ENCODE data around the gene MRPL57. TPM values are rescaled to one million over a fixed set of nuclear protein-coding genes. Genes with fewer than 3 reads are reported as not detected.
A peak's percentile ranks its signal among the peaks of the same experiment; 100 is the strongest.
"Not testable (repeated sequence)": the region's sequence is repeated elsewhere in the genome, so short reads cannot be mapped to it uniquely, and the experiment has no call there.

Gene MRPL57
- total RNA-seq, 1 donor from 2014 or later, result 11.8 TPM

DNA sequence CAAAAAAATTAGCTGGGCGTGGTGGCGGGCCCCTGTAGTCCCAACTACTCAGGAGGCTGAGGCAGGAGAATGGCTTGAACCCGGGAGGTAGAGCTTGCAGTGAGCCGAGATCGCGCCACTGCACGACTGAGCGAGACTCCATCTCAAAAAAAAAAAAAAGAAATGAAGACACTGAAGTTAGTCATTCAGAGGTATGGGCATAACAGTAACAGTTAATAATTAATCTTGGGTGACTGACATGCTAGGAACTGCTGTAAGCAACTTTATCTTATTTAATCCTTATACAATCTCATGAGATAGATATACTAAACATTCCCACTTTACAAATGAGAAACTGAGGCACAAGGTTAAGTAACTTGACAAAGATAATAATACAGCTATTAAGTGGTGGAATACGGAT, 5.0 kb upstream of the MRPL57 start:
- peaks cover 2% of the 10 kb centered on the region for H3K27me3 Mint-ChIP-seq (ENCODE audit: unreplicated experiment)
- H3K4me3 Mint-ChIP-seq (ENCODE audit: unreplicated experiment), result no peak overlapping the region
- no peak overlapping the region for H3K27ac Mint-ChIP-seq (ENCODE audit: unreplicated experiment)
- no peaks in the 10 kb centered on the region for H3K9me3 Mint-ChIP-seq (ENCODE audit: unreplicated experiment)
- no peak for DNase-seq
- peaks cover 2% of the 10 kb centered on the region for H3K4me1 Mint-ChIP-seq (ENCODE audit: low read depth, unreplicated experiment)
- H3K36me3 Mint-ChIP-seq (ENCODE audit: unreplicated experiment), result no peaks in the 10 kb centered on the region
- TF ChIP-seq, protein P1, sequence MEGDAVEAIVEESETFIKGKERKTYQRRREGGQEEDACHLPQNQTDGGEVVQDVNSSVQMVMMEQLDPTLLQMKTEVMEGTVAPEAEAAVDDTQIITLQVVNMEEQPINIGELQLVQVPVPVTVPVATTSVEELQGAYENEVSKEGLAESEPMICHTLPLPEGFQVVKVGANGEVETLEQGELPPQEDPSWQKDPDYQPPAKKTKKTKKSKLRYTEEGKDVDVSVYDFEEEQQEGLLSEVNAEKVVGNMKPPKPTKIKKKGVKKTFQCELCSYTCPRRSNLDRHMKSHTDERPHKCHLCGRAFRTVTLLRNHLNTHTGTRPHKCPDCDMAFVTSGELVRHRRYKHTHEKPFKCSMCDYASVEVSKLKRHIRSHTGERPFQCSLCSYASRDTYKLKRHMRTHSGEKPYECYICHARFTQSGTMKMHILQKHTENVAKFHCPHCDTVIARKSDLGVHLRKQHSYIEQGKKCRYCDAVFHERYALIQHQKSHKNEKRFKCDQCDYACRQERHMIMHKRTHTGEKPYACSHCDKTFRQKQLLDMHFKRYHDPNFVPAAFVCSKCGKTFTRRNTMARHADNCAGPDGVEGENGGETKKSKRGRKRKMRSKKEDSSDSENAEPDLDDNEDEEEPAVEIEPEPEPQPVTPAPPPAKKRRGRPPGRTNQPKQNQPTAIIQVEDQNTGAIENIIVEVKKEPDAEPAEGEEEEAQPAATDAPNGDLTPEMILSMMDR (IDR thresholded peaks at IDR 0.05; ENCODE audit: partially characterized antibody, unreplicated experiment), result no peak

DNA sequence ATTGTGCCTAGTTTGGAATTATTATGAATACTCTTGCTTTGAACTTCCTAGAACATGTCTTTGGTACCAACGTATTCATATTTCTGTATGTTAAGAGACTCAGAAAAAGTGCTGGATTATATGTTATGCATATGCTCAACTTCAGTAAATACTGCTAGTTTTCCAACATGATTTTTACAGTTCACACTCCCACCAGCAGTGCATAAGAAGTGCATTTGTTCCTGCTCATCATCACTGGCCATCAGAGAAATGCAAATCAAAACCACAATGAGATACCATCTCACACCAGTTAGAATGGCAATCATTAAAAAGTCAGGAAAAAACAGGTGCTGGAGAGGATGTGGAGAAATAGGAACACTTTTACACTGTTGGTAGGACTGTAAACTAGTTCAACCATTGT, 2.7 kb upstream of the MRPL57 start:
- not testable (repeated sequence) for DNase-seq; H3K27ac Mint-ChIP-seq (ENCODE audit: unreplicated experiment); H3K4me1 Mint-ChIP-seq (ENCODE audit: low read depth, unreplicated experiment); H3K36me3 Mint-ChIP-seq (ENCODE audit: unreplicated experiment); H3K4me3 Mint-ChIP-seq (ENCODE audit: unreplicated experiment); H3K9me3 Mint-ChIP-seq (ENCODE audit: unreplicated experiment); H3K27me3 Mint-ChIP-seq (ENCODE audit: unreplicated experiment)

DNA sequence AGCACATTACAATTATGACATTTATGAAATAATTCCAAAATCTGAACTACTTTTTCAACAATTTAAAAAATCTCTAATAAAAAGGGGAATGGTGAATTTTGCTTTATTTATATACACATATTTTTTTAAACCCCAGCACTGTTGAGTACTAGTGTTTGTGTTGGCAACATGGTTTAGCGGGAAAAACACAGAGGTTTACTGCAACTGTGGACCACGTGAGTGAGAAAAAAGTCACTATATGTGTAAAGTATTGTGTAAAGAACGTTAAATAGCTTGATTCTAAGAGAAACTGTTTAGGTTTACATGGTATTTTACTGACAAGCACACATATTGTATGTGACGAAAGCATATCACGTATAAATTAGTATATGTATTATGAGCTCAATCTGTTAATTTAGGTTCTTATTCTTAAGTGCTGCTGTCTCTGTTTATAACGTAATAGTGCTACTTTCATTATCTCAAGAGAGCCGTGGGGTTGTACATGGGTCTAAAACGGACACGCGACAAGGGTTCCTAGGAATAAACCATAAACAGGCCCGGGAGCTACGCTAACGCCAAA, 723 bp upstream of the MRPL57 start:
- Mint-ChIP-seq H3K36me3 (ENCODE audit: unreplicated experiment) (no peaks in the 10 kb centered on the region), H3K4me1 (ENCODE audit: low read depth, unreplicated experiment) (peaks cover 2% of the 10 kb centered on the region), H3K4me3 (ENCODE audit: unreplicated experiment) (peak overlapping the region; percentile 96), H3K27me3 (ENCODE audit: unreplicated experiment) (peaks cover 3% of the 10 kb centered on the region), H3K9me3 (ENCODE audit: unreplicated experiment) (no peaks in the 10 kb centered on the region), H3K27ac (ENCODE audit: unreplicated experiment) (no peak overlapping the region)
- TF ChIP-seq, protein P1 (IDR thresholded peaks at IDR 0.05; ENCODE audit: partially characterized antibody, unreplicated experiment), result no peak
- no peak for DNase-seq

DNA sequence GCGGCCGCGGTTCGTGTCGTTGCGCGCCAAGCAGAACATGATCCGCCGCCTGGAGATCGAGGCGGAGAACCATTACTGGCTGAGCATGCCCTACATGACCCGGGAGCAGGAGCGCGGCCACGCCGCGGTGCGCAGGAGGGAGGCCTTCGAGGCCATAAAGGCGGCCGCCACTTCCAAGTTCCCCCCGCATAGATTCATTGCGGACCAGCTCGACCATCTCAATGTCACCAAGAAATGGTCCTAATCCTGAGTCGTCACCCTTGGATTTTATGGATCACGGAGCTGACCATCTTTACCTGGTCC, 475 bp downstream of the MRPL57 start:
- peaks cover 3% of the 10 kb centered on the region for H3K27me3 Mint-ChIP-seq (ENCODE audit: unreplicated experiment)
- H3K36me3 Mint-ChIP-seq (ENCODE audit: unreplicated experiment), result no peaks in the 10 kb centered on the region
- DNase-seq, result no peak
- TF ChIP-seq, protein P1 (IDR thresholded peaks at IDR 0.05; ENCODE audit: partially characterized antibody, unreplicated experiment), result peak; percentile 16
- H3K4me3 Mint-ChIP-seq (ENCODE audit: unreplicated experiment), result peak overlapping the region; percentile 96
- H3K4me1 Mint-ChIP-seq (ENCODE audit: low read depth, unreplicated experiment), result peaks cover 2% of the 10 kb centered on the region
- H3K27ac Mint-ChIP-seq (ENCODE audit: unreplicated experiment), result peak overlapping the region; percentile 92
- H3K9me3 Mint-ChIP-seq (ENCODE audit: unreplicated experiment), result no peaks in the 10 kb centered on the region

DNA sequence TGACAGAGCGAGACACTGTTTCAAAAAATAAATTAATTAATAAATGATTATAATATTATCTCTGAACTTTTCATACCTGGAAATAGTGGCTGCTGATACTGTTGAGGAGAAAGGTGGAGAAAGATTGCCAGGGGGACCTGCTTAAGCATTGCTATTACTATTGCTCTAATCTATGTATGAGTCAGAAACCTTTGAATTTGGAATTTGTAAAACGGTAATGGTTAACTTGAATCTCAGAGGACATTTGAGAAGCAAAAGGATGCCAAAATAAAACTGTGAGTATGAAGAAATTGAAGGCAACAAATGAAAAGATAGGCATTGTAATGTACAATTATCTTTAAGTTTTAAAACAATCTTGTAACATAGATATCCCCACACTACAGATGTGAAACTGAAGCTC, 5.2 kb downstream of the MRPL57 start:
- no peak for DNase-seq
- Mint-ChIP-seq H3K27ac (ENCODE audit: unreplicated experiment) (no peak overlapping the region), H3K9me3 (ENCODE audit: unreplicated experiment) (peaks cover 1% of the 10 kb centered on the region), H3K4me3 (ENCODE audit: unreplicated experiment) (no peak overlapping the region), H3K36me3 (ENCODE audit: unreplicated experiment) (peaks cover 11% of the 10 kb centered on the region), H3K27me3 (ENCODE audit: unreplicated experiment) (peaks cover 4% of the 10 kb centered on the region), H3K4me1 (ENCODE audit: low read depth, unreplicated experiment) (no peaks in the 10 kb centered on the region)
- TF ChIP-seq, protein P1 (IDR thresholded peaks at IDR 0.05; ENCODE audit: partially characterized antibody, unreplicated experiment), result no peak

DNA sequence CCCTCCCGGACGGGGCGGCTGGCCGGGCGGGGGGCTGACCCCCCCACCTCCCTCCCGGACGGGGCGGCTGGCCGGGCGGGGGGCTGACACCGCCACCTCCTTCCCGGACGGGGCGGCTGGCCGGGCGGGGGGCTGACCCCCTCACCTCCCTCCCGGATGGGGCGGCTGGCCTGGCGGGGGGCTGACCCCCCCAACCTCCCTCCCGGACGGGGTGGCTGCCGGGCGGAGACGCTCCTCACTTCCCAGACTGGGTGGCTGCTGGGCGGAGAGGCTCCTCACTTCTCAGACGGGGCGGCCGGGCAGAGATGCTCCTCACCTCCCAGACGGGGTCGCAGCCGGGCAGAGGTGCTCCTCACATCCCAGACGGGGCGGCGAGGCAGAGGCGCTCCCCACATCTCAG, 10.0 kb downstream of the MRPL57 start:
- H3K27ac Mint-ChIP-seq (ENCODE audit: unreplicated experiment); H3K9me3 Mint-ChIP-seq (ENCODE audit: unreplicated experiment); H3K27me3 Mint-ChIP-seq (ENCODE audit: unreplicated experiment); DNase-seq; H3K4me1 Mint-ChIP-seq (ENCODE audit: low read depth, unreplicated experiment); H3K4me3 Mint-ChIP-seq (ENCODE audit: unreplicated experiment): not testable (repeated sequence)
- peaks cover 11% of the 10 kb centered on the region for H3K36me3 Mint-ChIP-seq (ENCODE audit: unreplicated experiment)

DNA sequence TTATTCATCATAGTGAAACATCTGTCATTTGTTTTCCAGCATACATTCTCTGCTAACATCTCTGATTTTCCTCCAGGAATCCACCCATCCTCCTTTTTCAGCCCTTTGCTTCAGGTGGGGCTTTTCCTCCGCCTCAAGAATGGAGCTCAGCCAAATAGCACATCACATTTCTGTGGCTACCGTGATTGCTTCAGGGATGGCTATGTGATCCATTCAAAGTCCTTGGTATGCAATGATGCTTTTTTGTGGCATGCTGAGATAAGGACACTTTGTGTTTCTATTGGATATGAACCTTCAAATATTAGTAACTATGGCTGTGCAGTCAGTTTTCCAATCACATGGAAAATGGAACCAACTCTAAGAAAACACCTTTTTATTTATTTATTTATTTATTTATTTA, 18.3 kb downstream of the MRPL57 start:
- not testable (repeated sequence) for H3K4me3 Mint-ChIP-seq (ENCODE audit: unreplicated experiment); H3K27ac Mint-ChIP-seq (ENCODE audit: unreplicated experiment); H3K9me3 Mint-ChIP-seq (ENCODE audit: unreplicated experiment); H3K27me3 Mint-ChIP-seq (ENCODE audit: unreplicated experiment); H3K4me1 Mint-ChIP-seq (ENCODE audit: low read depth, unreplicated experiment); DNase-seq
- H3K36me3 Mint-ChIP-seq (ENCODE audit: unreplicated experiment), result peaks cover 13% of the 10 kb centered on the region

DNA sequence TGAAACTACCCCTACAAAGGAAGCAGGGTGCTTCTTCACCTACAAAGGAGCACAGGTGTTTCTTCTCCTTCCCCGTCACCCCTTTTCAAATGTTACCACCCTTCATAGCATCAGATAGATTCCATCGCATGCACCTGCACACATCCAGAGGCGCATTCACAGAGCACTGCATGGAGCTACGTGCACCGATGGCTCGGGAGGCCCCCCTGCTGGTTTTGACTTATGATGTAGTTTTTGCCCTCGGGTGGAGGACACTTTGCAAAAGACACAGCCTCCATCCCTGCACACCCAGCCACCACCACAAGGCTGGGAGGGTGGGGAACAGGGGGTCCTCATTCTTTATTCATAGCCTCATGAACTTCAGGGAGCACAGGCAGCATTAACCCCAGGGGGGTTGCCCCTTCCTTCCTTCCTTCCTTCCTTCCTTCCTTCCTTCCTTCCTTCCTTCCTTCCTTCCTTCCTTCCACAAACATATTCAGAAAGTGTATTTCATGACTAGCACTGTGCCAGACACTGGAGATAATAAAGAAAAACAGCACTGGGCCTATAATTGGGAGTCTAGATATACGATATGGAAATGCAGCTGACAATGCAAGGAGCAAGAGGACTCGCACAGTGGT, 21.3 kb downstream of the MRPL57 start:
- H3K9me3 Mint-ChIP-seq (ENCODE audit: unreplicated experiment); H3K4me1 Mint-ChIP-seq (ENCODE audit: low read depth, unreplicated experiment); H3K4me3 Mint-ChIP-seq (ENCODE audit: unreplicated experiment); DNase-seq; H3K27me3 Mint-ChIP-seq (ENCODE audit: unreplicated experiment); H3K27ac Mint-ChIP-seq (ENCODE audit: unreplicated experiment): not testable (repeated sequence)
- H3K36me3 Mint-ChIP-seq (ENCODE audit: unreplicated experiment), result peaks cover 18% of the 10 kb centered on the region

DNA sequence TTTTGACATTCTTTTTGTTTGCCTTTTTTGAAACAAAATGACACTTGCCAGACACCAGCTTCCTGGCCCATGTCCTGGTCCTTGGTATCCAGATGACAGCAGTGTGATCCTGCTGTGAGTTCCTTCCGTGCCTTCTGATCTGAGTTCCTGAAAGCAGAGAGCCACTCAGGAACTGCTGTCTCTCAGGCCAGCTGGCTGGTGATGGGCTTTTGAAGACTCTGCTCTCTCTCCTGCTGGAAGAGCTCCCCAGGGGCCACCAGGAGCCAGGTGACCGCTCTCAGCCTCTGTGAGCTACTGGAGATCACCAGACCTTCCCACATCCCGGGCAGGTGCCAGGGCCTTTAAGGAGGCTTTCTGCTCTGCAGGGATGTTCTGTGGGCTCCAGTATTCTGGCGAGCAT, 21.9 kb downstream of the MRPL57 start:
- H3K9me3 Mint-ChIP-seq (ENCODE audit: unreplicated experiment); H3K27ac Mint-ChIP-seq (ENCODE audit: unreplicated experiment); H3K4me1 Mint-ChIP-seq (ENCODE audit: low read depth, unreplicated experiment); DNase-seq; H3K27me3 Mint-ChIP-seq (ENCODE audit: unreplicated experiment); H3K4me3 Mint-ChIP-seq (ENCODE audit: unreplicated experiment): not testable (repeated sequence)
- H3K36me3 Mint-ChIP-seq (ENCODE audit: unreplicated experiment), result peaks cover 18% of the 10 kb centered on the region

All from glutamatergic neuron (in vitro differentiated cells).